Measurements from ENCODE around the gene ZNF441. TPM values are rescaled to one million over a fixed set of nuclear protein-coding genes. Genes with fewer than 3 reads are reported as not detected.
"Not testable (repeated sequence)": the region's sequence is repeated elsewhere in the genome, so short reads cannot be mapped to it uniquely, and the experiment has no call there.

The ZNF441 gene
- total RNA-seq, 1 donor from 2014 or later = 13.9 TPM

GRCh38 chr19:11780431-11781020, 13.7 kb downstream of the ZNF441 start:
- DNase-seq (ENCODE audit: low read depth in 2 of 2) = no peak

- DNase-seq (ENCODE audit: low read depth in 2 of 2) = no peak
These were observed 14.7 kb downstream of the ZNF441 start for GRCh38 chr19:11781295-11782057.

- DNase-seq (ENCODE audit: low read depth in 2 of 2) = no peak
These were observed 17.0 kb downstream of the ZNF441 start for GRCh38 chr19:11783767-11784166.

GRCh38 chr19:11784356-11784755, 17.6 kb downstream of the ZNF441 start:
- DNase-seq (ENCODE audit: low read depth in 2 of 2) = no peak

- DNase-seq (ENCODE audit: low read depth in 2 of 2) = no peak
These were observed 20.7 kb downstream of the ZNF441 start for GRCh38 chr19:11787536-11787935.

GRCh38 chr19:11792942-11793341, 26.1 kb downstream of the ZNF441 start:
- no peak for DNase-seq (ENCODE audit: low read depth in 2 of 2)

- DNase-seq (ENCODE audit: low read depth in 2 of 2) = peak; percentile 71 to 76
These were observed 30.7 kb downstream of the ZNF441 start for GRCh38 chr19:11797491-11797890.

GRCh38 chr19:11798391-11799330, 31.9 kb downstream of the ZNF441 start, which contains the start of gene ZNF491:
Gene ZNF491, plus strand, starts transcription at chr19:11798523. Its CDS starts 7,431 bp downstream, at chr19:11805954.
- DNase-seq (ENCODE audit: low read depth in 2 of 2) = peak; percentile 81

- DNase-seq (ENCODE audit: low read depth in 2 of 2) = no peak
These were observed 39.7 kb downstream of the ZNF441 start for GRCh38 chr19:11806354-11807098.

- no peak for DNase-seq (ENCODE audit: low read depth in 2 of 2)
These were observed 40.2 kb downstream of the ZNF441 start for GRCh38 chr19:11807099-11807380.

GRCh38 chr19:11813703-11814028, 46.9 kb downstream of the ZNF441 start:
- DNase-seq (ENCODE audit: low read depth in 2 of 2) = no peak

- DNase-seq (ENCODE audit: low read depth in 2 of 2) = peak; percentile 93 to 94
These were observed 47.4 kb downstream of the ZNF441 start, which contains the start of gene ZNF440 for GRCh38 chr19:11814029-11814699. Gene ZNF440, plus strand, starts transcription at chr19:11814273. Its CDS starts 175 bp downstream, at chr19:11814448.

GRCh38 chr19:11814700-11815035, 47.9 kb downstream of the ZNF441 start:
- DNase-seq (ENCODE audit: low read depth in 2 of 2) = peak; percentile 41 to 44

GRCh38 chr19:11821474-11822109, 54.8 kb downstream of the ZNF441 start:
- DNase-seq (ENCODE audit: low read depth in 2 of 2) = peak in 1 of 2 donors; percentile 28

- not testable (repeated sequence) for DNase-seq (ENCODE audit: low read depth in 2 of 2)
These were observed 62.4 kb downstream of the ZNF441 start for GRCh38 chr19:11828957-11829876.

GRCh38 chr19:11832253-11832912, 65.6 kb downstream of the ZNF441 start:
- no peak for DNase-seq (ENCODE audit: low read depth in 2 of 2)

GRCh38 chr19:11833541-11833940, 66.7 kb downstream of the ZNF441 start:
- DNase-seq (ENCODE audit: low read depth in 2 of 2) = no peak
